Caco-2 (cell line): ENCODE data around the gene MYO7A. TPM values are rescaled to one million over a fixed set of nuclear protein-coding genes. Genes with fewer than 3 reads are reported as not detected.

Source experiments
- BruUV-seq: library from RNA; stranded (reverse); fragments of 400-500 nt; replicated peaks from 2 replicates; lab custom pipeline; 2021; lab: Mats Ljungman, UMichigan
- CTCF ChIA-PET: fragments of 300-600 bp; sonication (Branson Sonifier 250); formaldehyde crosslinking; loops from one replicate; lab custom pipeline; 2022; ENCODE audit warnings: antibody characterized with exemption; lab: Charles Lee
- POLR2A ChIA-PET: fragments of 300-600 bp; sonication (Branson Sonifier 250); formaldehyde crosslinking; loops from one replicate; lab custom pipeline; 2022; ENCODE audit warnings: antibody characterized with exemption; lab: Charles Lee
- DNase-seq, 2 experiments: peaks; one replicate each; pipeline versions ENCODE4 v3.0.0 to v3.0.0-alpha.2; 2020 to 2022
- H3K27me3 ChIP-seq: replicated peaks from 2 replicates; pipeline ENCODE4 v1.6.0; 2011; ENCODE audit warnings: low read length; ENCODE audit not compliant: control insufficient read depth, insufficient read depth
- H3K36me3 ChIP-seq: 2 replicates; pipeline ENCODE4 v1.5.1; 2011; ENCODE audit warnings: low read length; ENCODE audit not compliant: control insufficient read depth, insufficient read depth
- H3K4me1 ChIP-seq: fragments of 250-450 bp; sonication (Bioruptor Pico); 2 replicates; pipeline ENCODE4 v1.5.1; 2020; ENCODE audit warnings: mild to moderate bottlenecking
- H3K4me3 ChIP-seq: 2 replicates; pipeline ENCODE4 v1.5.1; 2011; ENCODE audit warnings: low read depth, mild to moderate bottlenecking, control low read depth, low read length
- H3K9me3 ChIP-seq: fragments of 250-450 bp; sonication (Bioruptor Pico); 2 replicates; pipeline ENCODE4 v1.5.1; 2020; ENCODE audit warnings: mild to moderate bottlenecking, moderate library complexity
- H3K27ac Mint-ChIP-seq: one replicate; pipeline ENCODE4 v1.8.0; 2022; ENCODE audit warnings: mixed read lengths; ENCODE audit not compliant: unreplicated experiment
- H3K27me3 Mint-ChIP-seq: one replicate; pipeline ENCODE4 v1.8.0; 2022; ENCODE audit warnings: mixed read lengths; ENCODE audit not compliant: insufficient read depth, unreplicated experiment
- H3K36me3 Mint-ChIP-seq: one replicate; pipeline ENCODE4 v1.8.0; 2022; ENCODE audit warnings: mild to moderate bottlenecking, mixed read lengths; ENCODE audit not compliant: insufficient read depth, unreplicated experiment
- H3K4me1 Mint-ChIP-seq: one replicate; pipeline ENCODE4 v1.8.0; 2022; ENCODE audit warnings: low read depth, mixed read lengths; ENCODE audit not compliant: unreplicated experiment
- H3K4me3 Mint-ChIP-seq: one replicate; pipeline ENCODE4 v1.8.0; 2022; ENCODE audit warnings: mild to moderate bottlenecking, moderate library complexity, mixed read lengths; ENCODE audit not compliant: unreplicated experiment
- H3K9me3 Mint-ChIP-seq: one replicate; pipeline ENCODE4 v1.8.0; 2022; ENCODE audit warnings: mixed read lengths; ENCODE audit not compliant: unreplicated experiment
- CTCF ChIP-seq, 2 experiments: fragments of 200-600 bp in 1 of 2; IDR thresholded peaks; 1 replicate in 1 of 2; 2 replicates in 1 of 2; pipeline versions ENCODE4 v1.5.1 to v1.8.0; 2011 to 2022; ENCODE audit warnings: antibody characterized with exemption in 1 of 2, control low read depth in 1 of 2, inconsistent platforms in 1 of 2, low read depth in 1 of 2, low read length in 1 of 2, mild to moderate bottlenecking in 1 of 2, moderate library complexity in 1 of 2; ENCODE audit not compliant: insufficient read depth in 1 of 2, severe bottlenecking in 1 of 2, unreplicated experiment in 1 of 2
- intact Hi-C: fragments of 100-400 bp; cut with micrococcal nuclease; formaldehyde crosslinking; loops from one replicate; pipeline ENCODE4 v1.10.0; 2022; ENCODE audit not compliant: unreplicated experiment
- total RNA-seq: library from RNA; stranded (reverse); gene quantifications from 2 replicates; pipeline ENCODE4 v1.2.3, GENCODE V29; 2022

MYO7A gene
- total RNA-seq, 1 experiment from 2014 or later: 8.9 TPM

DNA sequence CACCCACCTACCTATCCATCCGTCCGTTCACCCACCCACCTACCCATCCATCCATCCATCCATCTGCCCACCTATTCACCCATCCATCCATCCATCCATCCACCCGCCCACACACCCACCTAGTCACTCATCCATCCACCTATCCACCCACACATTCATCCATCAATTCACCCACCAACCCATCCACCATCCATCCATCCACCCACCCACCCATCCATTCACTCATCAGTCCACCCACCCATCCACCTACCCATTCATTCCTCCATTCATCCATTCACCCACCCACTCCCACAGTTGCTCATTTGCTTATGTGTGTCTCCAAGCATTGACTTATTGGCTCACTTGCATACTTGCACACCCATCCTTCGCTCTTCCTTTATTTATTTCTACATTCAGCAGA is 50.1 kb downstream of the MYO7A start:
- peaks cover 9% of the 10 kb centered on the region for H3K9me3 Mint-ChIP-seq
- no peak overlapping the region for H3K4me3 Mint-ChIP-seq
- BruUV-seq: no TSS peak
- peaks cover 3% of the 10 kb centered on the region for H3K4me1 Mint-ChIP-seq
- no peak for DNase-seq
- no peaks in the 10 kb centered on the region for H3K27me3 Mint-ChIP-seq
- H3K36me3 ChIP-seq: no peaks in the 10 kb centered on the region
- no peaks in the 10 kb centered on the region for H3K36me3 Mint-ChIP-seq
- no peaks in the 10 kb centered on the region for H3K27me3 ChIP-seq
- POLR2A ChIA-PET: no interaction called here
- no peaks in the 10 kb centered on the region for H3K9me3 ChIP-seq
- H3K4me3 ChIP-seq: no peak overlapping the region
- CTCF ChIA-PET: no interaction called here
- H3K27ac Mint-ChIP-seq: no peak overlapping the region
- TF ChIP-seq CTCF (IDR thresholded peaks at IDR 0.05; ENCODE audit: insufficient read depth in 1 of 2, low read depth in 1 of 2, low read length in 1 of 2, severe bottlenecking in 1 of 2, unreplicated experiment in 1 of 2): no peak
- intact Hi-C loops: no loop called here
- H3K4me1 ChIP-seq: 0 out of 2 replicates have a peak, but pooled peaks cover 2% of the 10 kb centered on the region

GRCh38 chr11:77179048-77179447 is 51.0 kb downstream of the MYO7A start:
- Mint-ChIP-seq H3K27ac (no peak overlapping the region), H3K27me3 (no peaks in the 10 kb centered on the region), H3K4me3 (no peak overlapping the region), H3K4me1 (no peaks in the 10 kb centered on the region), H3K36me3 (no peaks in the 10 kb centered on the region), H3K9me3 (peaks cover 9% of the 10 kb centered on the region)
- Histone ChIP-seq H3K27me3 (no peaks in the 10 kb centered on the region), H3K36me3 (no peaks in the 10 kb centered on the region), H3K4me3 (no peak overlapping the region), H3K4me1 (no peaks in the 10 kb centered on the region), H3K9me3 (no peaks in the 10 kb centered on the region)
- intact Hi-C loops: no loop called here
- POLR2A ChIA-PET: no interaction called here
- BruUV-seq: no TSS peak
- no peak for TF ChIP-seq CTCF (IDR thresholded peaks at IDR 0.05; ENCODE audit: insufficient read depth in 1 of 2, low read depth in 1 of 2, low read length in 1 of 2, severe bottlenecking in 1 of 2, unreplicated experiment in 1 of 2)
- no peak for DNase-seq
- CTCF ChIA-PET: interaction anchor here (0.6 to 0.8 kb wide), 2 partner anchors 52 to 367 kb away, joined by 3 read pairs; no protein-coding TSS in a partner anchor

GRCh38 chr11:77179681-77180080 is 51.6 kb downstream of the MYO7A start:
- POLR2A ChIA-PET: no interaction called here
- intact Hi-C loops: no loop called here
- H3K9me3 ChIP-seq: no peaks in the 10 kb centered on the region

More at GRCh38 chr11:77179681-77180080, 51.6 kb downstream of the MYO7A start:
- Mint-ChIP-seq H3K9me3 (peaks cover 9% of the 10 kb centered on the region), H3K27ac (no peak overlapping the region), H3K36me3 (no peaks in the 10 kb centered on the region), H3K4me1 (no peaks in the 10 kb centered on the region), H3K27me3 (no peaks in the 10 kb centered on the region), H3K4me3 (no peak overlapping the region)
- H3K4me3 ChIP-seq: no peak overlapping the region
- CTCF ChIA-PET: interaction anchor here (0.6 to 0.8 kb wide), 2 partner anchors 53 to 367 kb away, joined by 3 read pairs; no protein-coding TSS in a partner anchor
- BruUV-seq: no TSS peak
- no peak for DNase-seq
- H3K27me3 ChIP-seq: no peaks in the 10 kb centered on the region
- TF ChIP-seq CTCF (IDR thresholded peaks at IDR 0.05; ENCODE audit: insufficient read depth in 1 of 2, low read depth in 1 of 2, low read length in 1 of 2, severe bottlenecking in 1 of 2, unreplicated experiment in 1 of 2): no peak
- no peaks in the 10 kb centered on the region for H3K4me1 ChIP-seq
- H3K36me3 ChIP-seq: no peaks in the 10 kb centered on the region
